HG02678 (cell line): ENCODE data around the gene CNTNAP4.

Experiments used
- ATAC-seq: cut with Tn5 transposase; IDR thresholded peaks from one replicate; pipeline ENCODE4 v1.9.1; 2021; ENCODE audit warnings: mild to moderate bottlenecking, moderate library complexity; ENCODE audit not compliant: unreplicated experiment

CNTNAP4 gene

DNA sequence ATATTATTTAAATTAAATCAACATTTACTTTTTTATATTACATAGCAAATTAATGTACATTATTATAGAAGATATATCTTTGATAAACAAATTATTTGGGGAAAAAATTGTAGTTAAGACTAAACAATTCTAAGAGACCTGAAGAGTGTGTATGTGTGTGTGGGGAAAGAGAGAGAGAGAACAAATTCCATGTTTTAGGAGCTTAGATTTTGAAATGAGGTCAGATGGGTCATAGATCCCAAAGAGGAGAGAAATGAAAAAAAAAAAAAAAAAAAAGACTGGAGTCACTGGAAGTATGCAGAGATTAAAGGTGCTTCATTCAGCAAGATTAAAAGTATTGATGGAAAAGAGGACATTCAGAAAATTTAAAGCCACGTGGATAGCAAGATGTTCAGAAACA lies 206.8 kb downstream of the CNTNAP4 start:
- ATAC-seq, result no peak

- ATAC-seq, result no peak
These were observed 209.5 kb downstream of the CNTNAP4 start for GRCh38 chr16:76486740-76487139.

GRCh38 chr16:76487411-76488064 lies 210.3 kb downstream of the CNTNAP4 start:
- ATAC-seq, result no peak

- ATAC-seq, result no peak
These were observed 210.8 kb downstream of the CNTNAP4 start for GRCh38 chr16:76488065-76488417.

DNA sequence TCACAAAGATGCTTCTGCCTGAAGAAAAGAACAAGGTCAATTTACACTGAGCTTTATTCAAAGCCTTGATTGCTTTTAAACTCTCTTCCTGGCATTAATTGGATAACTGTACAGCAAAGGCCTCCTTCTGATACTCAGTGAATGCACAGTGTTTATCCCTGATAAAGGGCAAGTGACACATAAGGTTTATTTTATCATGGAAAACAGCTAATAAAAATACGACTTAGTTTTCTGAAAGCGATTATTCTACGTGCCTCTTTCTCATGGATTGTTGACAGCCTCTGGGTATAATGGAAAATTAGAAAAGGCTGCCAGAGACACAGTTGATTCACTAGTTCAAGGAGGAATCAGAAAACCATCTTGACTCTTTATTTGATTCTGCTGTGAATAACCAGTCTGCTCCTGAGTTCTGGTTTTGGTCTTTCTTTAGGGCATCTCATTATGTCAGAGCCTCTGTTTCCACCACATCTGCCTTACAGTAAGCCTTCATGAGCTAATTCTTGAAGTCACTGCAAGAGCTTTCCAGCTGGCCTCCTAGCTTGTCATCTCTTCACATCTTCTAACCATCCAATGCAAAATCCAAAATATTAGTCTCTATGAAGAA lies 212.9 kb downstream of the CNTNAP4 start:
- no peak for ATAC-seq

DNA sequence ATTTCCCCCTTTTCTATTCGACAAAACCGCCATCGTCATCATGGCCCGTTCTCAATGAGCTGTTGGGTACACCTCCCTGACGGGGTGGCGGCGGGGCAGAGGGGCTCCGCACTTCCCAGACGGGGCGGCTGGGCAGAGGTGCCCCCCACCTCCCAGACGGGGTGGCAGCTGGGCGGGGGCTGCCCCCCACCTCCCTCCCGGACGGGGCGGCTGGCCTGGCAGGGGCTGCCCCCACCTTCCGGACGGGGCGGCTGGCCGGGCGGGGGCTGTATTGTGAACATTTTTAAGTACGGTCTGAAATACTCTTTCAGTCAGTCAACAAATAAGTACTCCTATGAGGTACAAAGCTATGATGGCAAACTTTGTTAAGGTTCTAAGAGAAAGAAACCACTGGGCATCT lies 222.8 kb downstream of the CNTNAP4 start:
- no peak for ATAC-seq

- no peak for ATAC-seq
These were observed 224.9 kb downstream of the CNTNAP4 start for GRCh38 chr16:76502063-76502462.

DNA sequence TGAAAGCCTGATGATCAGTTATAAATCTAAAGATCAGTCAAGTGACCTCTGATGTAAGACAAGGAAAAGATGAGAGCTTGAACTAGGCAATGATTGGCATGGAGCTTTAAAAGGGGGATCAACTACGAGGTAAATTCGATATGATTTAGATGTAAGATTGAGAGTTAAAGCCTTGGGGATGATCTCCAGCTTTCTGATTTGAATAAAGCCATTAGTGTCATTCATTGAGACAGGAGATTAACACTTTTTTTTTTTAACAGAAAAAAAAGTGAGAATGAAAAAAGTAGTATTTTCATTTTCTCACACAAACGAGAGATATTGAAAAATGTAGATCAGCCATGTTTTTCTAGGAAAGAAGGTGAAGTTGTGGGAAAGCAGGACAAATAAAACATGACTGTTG lies 225.4 kb downstream of the CNTNAP4 start:
- ATAC-seq, result no peak

- ATAC-seq, result no peak
These were observed 225.9 kb downstream of the CNTNAP4 start for GRCh38 chr16:76503091-76503490.

DNA sequence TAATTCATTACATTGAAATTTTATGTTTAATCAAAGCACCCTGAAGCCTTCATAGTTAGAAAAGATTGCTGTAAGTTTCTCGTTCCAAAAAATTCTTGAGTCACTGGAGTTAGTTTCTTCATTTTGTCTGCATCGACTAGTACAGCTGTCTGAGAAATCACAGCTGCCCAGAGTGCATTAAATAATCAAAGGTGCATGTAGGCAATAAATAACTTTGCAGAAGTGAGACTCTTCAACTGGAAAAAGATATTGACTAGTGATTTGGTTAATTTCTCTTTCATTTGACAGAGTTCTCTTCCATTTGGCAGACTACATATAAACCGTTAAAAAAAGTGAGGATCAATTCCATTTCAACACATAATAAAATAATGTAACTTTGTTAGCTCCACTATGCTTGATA lies 234.0 kb downstream of the CNTNAP4 start:
- no peak for ATAC-seq

DNA sequence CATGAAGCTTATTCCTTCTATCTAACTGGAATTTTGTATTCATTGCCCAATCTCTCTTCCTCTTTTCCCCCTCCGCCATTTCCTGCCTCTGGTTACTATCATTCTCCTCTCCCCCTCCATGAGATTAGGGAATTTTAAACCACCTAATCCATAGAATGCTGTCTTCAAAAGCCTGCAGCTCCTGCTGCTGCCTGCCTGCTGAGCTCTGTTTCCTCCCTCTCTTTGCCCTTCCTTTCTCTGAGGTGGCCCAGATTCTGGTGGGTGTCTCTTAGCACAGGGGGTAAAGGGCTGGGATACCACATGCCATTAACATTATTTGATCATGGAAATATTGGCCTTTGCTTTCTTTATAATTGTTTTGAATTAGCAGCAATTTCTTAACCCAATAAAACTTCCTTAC lies 241.6 kb downstream of the CNTNAP4 start:
- no peak for ATAC-seq

- no peak for ATAC-seq
These were observed 247.2 kb downstream of the CNTNAP4 start for GRCh38 chr16:76524356-76524755.

GRCh38 chr16:76524769-76525168 lies 247.6 kb downstream of the CNTNAP4 start:
- no peak for ATAC-seq

DNA sequence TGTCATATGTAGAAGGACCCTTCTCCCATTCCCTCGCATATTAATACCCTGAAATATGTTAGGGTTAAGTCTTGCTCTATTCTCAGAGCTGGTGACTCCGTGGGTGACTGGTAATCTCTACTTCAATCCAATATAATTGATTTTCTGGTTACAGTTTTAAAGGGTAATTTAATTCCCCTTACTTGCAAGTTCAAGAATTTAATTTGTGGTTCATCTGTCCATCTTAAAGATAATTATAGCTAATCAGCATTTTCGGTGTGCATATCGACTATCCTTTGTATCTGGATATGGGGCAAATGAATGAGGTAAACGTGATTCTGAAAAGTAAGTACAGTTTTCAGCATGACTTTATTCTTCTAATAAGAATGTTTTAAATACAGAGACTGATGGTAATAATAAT lies 250.0 kb downstream of the CNTNAP4 start:
- ATAC-seq, result no peak

GRCh38 chr16:76529120-76529519 lies 251.9 kb downstream of the CNTNAP4 start:
- ATAC-seq, result no peak

DNA sequence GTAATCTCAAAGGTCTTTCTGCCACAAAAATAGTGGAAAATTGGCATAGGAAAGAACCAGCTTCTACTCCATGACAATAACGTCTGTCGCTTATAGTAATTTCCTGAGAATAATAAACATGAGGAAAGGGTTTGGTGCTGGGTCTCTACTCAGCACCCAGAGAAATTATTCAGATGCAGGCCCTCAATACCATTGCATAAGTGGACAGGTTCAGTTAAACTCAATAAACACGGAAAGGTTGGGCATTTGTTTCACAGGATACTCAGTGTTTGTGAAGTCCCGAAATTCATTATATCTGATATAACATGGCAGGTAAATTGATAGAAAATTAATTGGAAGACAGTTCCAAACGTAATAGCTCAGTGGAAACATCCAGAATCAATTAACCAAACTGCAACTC lies 254.0 kb downstream of the CNTNAP4 start:
- ATAC-seq, result no peak

- ATAC-seq, result no peak
These were observed 255.2 kb downstream of the CNTNAP4 start for GRCh38 chr16:76532188-76532973.

- no peak for ATAC-seq
These were observed 262.4 kb downstream of the CNTNAP4 start for GRCh38 chr16:76539609-76540008.

DNA sequence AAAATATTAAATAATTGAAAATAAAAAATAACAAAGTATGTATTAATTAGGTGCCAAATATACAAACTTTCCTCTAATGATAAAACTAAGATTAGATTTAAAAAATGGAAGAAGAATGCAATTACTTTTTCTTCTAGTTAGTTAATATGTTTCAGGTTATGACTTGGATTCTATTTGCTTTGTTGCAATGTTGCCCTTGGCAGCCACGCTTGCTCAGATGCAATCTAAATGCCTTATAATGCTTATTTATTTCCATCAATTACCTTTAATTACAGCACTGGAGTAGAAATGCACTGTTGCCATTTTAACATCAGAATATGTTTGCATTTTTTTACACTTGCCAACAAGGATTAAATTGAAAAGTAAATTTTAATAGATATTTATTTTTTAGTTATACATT lies 263.9 kb downstream of the CNTNAP4 start:
- no peak for ATAC-seq

DNA sequence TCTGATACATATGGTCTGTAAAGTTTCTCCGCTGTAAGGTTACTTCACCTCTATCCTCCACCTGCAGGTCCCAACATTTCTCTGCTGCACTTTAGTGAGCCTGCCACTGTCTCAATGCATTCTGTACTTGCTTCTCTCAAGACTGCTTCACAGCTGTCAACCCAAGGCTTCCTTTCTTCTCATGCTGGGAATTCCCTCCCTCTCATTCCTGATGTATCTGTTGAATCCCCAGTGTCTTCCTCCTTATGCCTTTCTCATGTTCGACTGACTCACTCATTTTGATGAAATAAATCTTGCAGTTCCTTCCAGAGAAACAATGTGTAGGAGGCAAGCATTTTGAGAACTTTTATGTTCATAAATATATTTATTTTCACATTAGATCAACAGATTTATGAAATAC lies 288.3 kb downstream of the CNTNAP4 start:
- ATAC-seq, result no peak

DNA sequence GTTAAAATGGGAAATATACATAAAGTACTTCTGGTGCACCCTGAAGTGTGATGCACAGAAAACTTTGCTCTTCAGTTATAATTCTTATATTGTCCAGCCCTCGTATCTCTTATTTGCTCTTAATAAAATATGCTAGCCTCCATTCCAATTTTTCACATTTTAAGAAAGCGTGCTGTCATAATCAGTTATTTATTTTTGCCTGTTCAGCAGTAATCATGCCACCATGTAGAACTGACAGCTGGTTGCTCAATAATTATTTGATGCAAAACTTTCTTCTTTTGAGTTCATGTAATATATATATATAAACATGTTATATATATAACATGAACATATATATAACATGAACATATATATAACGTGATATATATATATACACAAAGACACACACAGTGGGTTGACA lies 294.6 kb downstream of the CNTNAP4 start:
- ATAC-seq, result no peak

DNA sequence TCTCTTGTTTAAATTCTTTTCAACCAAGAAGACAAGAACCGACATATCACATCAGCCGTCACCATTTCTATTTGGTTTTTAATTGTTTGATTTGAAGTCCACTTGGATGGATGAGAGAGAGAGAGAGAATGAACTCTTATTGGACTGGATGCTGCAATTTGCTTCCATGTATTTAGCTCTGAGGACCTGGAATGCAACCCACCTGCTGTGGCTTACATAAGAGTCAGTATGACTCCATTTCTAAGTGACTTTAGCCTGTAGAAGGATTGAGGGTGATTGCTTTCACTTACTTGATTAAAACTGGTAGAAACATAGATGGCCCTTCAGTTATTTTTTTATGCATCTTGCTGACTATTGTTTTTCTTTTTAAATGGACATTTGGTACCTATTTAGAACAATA lies 296.1 kb downstream of the CNTNAP4 start:
- no peak for ATAC-seq
